GM23338 (cell line): ENCODE results near the gene RNLS. TPM values are rescaled to one million over a fixed set of nuclear protein-coding genes. Genes with fewer than 3 reads are reported as not detected.

Experiments used
- ATAC-seq: fragments of 200-7000 bp; cut with Tn5 transposase; 3 replicates; pipeline ENCODE4 v1.9.1; 2020
- DNase-seq: peaks from one replicate; pipeline ENCODE4 v3.0.0-alpha.2; 2015; ENCODE audit warnings: low spot score
- H2AFZ ChIP-seq: fragments of 200-600 bp; sonication (generic); 2 replicates; pipeline ENCODE4 v1.8.0; 2016; ENCODE audit warnings: antibody characterized with exemption, mild to moderate bottlenecking, moderate library complexity
- H3F3A ChIP-seq: fragments of 200-600 bp; sonication (generic); replicated peaks from 2 replicates; pipeline ENCODE4 v1.8.0; 2017; ENCODE audit warnings: antibody characterized with exemption, mixed run types, low read depth
- H3K27ac ChIP-seq: fragments of 200-600 bp; sonication (generic); 2 replicates; pipeline ENCODE4 v1.6.1; 2016; ENCODE audit warnings: low read depth
- H3K27me3 ChIP-seq: fragments of 200-600 bp; sonication (generic); 2 replicates; pipeline ENCODE4 v1.8.0; 2016; ENCODE audit warnings: mild to moderate bottlenecking, mixed run types, moderate library complexity; ENCODE audit not compliant: insufficient read depth
- H3K36me3 ChIP-seq: fragments of 200-600 bp; sonication (generic); 2 replicates; pipeline ENCODE4 v1.8.0; 2016; ENCODE audit warnings: mild to moderate bottlenecking; ENCODE audit not compliant: insufficient read depth
- H3K4me1 ChIP-seq: fragments of 200-600 bp; sonication (generic); 2 replicates; pipeline ENCODE4 v1.8.0; 2016; ENCODE audit warnings: mild to moderate bottlenecking, moderate library complexity; ENCODE audit not compliant: insufficient read depth
- H3K4me2 ChIP-seq: fragments of 200-600 bp; sonication (generic); 2 replicates; pipeline ENCODE4 v1.7.1; 2017; ENCODE audit warnings: mixed run types
- H3K4me3 ChIP-seq: fragments of 200-600 bp; sonication (generic); 2 replicates; pipeline ENCODE4 v1.6.1; 2016; ENCODE audit warnings: mixed run types
- H3K79me2 ChIP-seq: fragments of 200-600 bp; sonication (generic); replicated peaks from 2 replicates; pipeline ENCODE4 v1.8.0; 2017; ENCODE audit warnings: mild to moderate bottlenecking; ENCODE audit not compliant: insufficient read depth
- H3K9me2 ChIP-seq: fragments of 200-600 bp; sonication (generic); 2 replicates; pipeline ENCODE4 v1.8.0; 2017; ENCODE audit not compliant: insufficient read depth
- H4K20me1 ChIP-seq: fragments of 200-600 bp; sonication (generic); replicated peaks from 2 replicates; pipeline ENCODE4 v1.8.0; 2017; ENCODE audit warnings: mild to moderate bottlenecking; ENCODE audit not compliant: insufficient read depth
- H3K27ac Mint-ChIP-seq: 2 replicates; pipeline ENCODE4 v1.8.0; 2020; ENCODE audit warnings: inconsistent platforms, mild to moderate bottlenecking, moderate library complexity, mixed read lengths
- H3K27me3 Mint-ChIP-seq: 3 replicates; pipeline ENCODE4 v1.8.0; 2022; ENCODE audit warnings: low read depth, mild to moderate bottlenecking, moderate library complexity, mixed read lengths, inconsistent platforms; ENCODE audit not compliant: insufficient read depth, poor library complexity
- H3K36me3 Mint-ChIP-seq: 3 replicates; pipeline ENCODE4 v1.8.0; 2021; ENCODE audit warnings: low read depth, mild to moderate bottlenecking, inconsistent platforms, moderate library complexity, mixed read lengths
- H3K4me1 Mint-ChIP-seq: 3 replicates; pipeline ENCODE4 v1.8.0; 2020; ENCODE audit warnings: mild to moderate bottlenecking, inconsistent platforms, mixed read lengths
- H3K4me3 Mint-ChIP-seq: 3 replicates; pipeline ENCODE4 v1.8.0; 2021; ENCODE audit warnings: moderate library complexity, mild to moderate bottlenecking, inconsistent platforms, mixed read lengths
- H3K9me3 Mint-ChIP-seq: 3 replicates; pipeline ENCODE4 v1.8.0; 2020; ENCODE audit warnings: moderate library complexity, mild to moderate bottlenecking, inconsistent platforms, mixed read lengths
- CREB1 ChIP-seq: fragments of 250-450 bp; sonication (Bioruptor Pico); IDR thresholded peaks from 2 replicates; pipeline ENCODE4 v1.5.0; 2020; ENCODE audit warnings: low read depth, mild to moderate bottlenecking, moderate library complexity
- CTCF ChIP-seq, 2 experiments: fragments of 200-600 bp in 1 of 2; sonication (generic) in 1 of 2; conservative IDR thresholded peaks; 2 replicates each; pipeline versions ENCODE4 v1.5.1 to v1.6.1; 2016 to 2017; ENCODE audit warnings: antibody characterized with exemption in 2 of 2, low read depth in 2 of 2, mild to moderate bottlenecking in 2 of 2, moderate library complexity in 1 of 2
- ETS1 ChIP-seq: IDR thresholded peaks from 2 replicates; pipeline ENCODE4 v1.6.1; 2016; ENCODE audit warnings: antibody characterized with exemption
- EZH2 ChIP-seq: fragments of 200-600 bp; sonication (generic); IDR thresholded peaks from one replicate; pipeline ENCODE4 v1.8.0; 2017; ENCODE audit warnings: antibody characterized with exemption, mild to moderate bottlenecking, low read depth; ENCODE audit not compliant: unreplicated experiment
- EZH2phosphoT487 ChIP-seq: fragments of 200-600 bp; sonication (generic); IDR thresholded peaks from one replicate; pipeline ENCODE4 v1.8.1; 2018; ENCODE audit warnings: antibody characterized with exemption; ENCODE audit not compliant: unreplicated experiment
- JUNB ChIP-seq: IDR thresholded peaks from one replicate; pipeline ENCODE4 v1.6.1; 2016; ENCODE audit warnings: antibody characterized with exemption; ENCODE audit not compliant: unreplicated experiment
- NANOG ChIP-seq: IDR thresholded peaks from 2 replicates; pipeline ENCODE4 v1.6.1; 2016; ENCODE audit warnings: antibody characterized with exemption, borderline replicate concordance
- POLR2AphosphoS5 ChIP-seq: IDR thresholded peaks from 2 replicates; pipeline ENCODE4 v1.6.1; 2016; ENCODE audit warnings: antibody characterized with exemption, low read depth
- REST ChIP-seq: IDR thresholded peaks from one replicate; pipeline ENCODE4 v1.6.1; 2018; ENCODE audit warnings: antibody characterized with exemption; ENCODE audit not compliant: unreplicated experiment
- STAT1 ChIP-seq: IDR thresholded peaks from one replicate; pipeline ENCODE4 v1.6.1; 2016; ENCODE audit warnings: antibody characterized with exemption; ENCODE audit not compliant: unreplicated experiment
- ZNF114 ChIP-seq: fragments of 250-450 bp; sonication (Bioruptor Pico); IDR thresholded peaks from 2 replicates; pipeline ENCODE4 v1.5.0; 2020; ENCODE audit warnings: mild to moderate bottlenecking, moderate library complexity
- ZNF331 ChIP-seq: fragments of 250-450 bp; sonication (Bioruptor Pico); IDR thresholded peaks from 2 replicates; pipeline ENCODE4 v1.5.0; 2020; ENCODE audit warnings: low read depth, mild to moderate bottlenecking, moderate library complexity
- ZNF462 ChIP-seq: fragments of 250-450 bp; sonication (Bioruptor Pico); IDR thresholded peaks from 2 replicates; pipeline ENCODE4 v1.5.0; 2020; ENCODE audit warnings: mild to moderate bottlenecking, moderate library complexity
- polyA plus RNA-seq: library from polyadenylated mRNA; unstranded; fragments of >200 nt; fragmentation: Nextera tagmentation; extraction: Ambion mirVana; gene quantifications from 2 replicates; pipeline ENCODE4 v1.2.1, GENCODE V29; 2016
- total RNA-seq: library from RNA; depleted of rRNA; stranded (reverse); fragments of >200 nt; shearing (Covaris generic); gene quantifications from 2 replicates; pipeline ENCODE4 v1.2.3, GENCODE V29; 2014

The RNLS gene
- total and polyA plus RNA-seq, 2 experiments from 2014 or later = 8.8 to 15.2 TPM

GRCh38 chr10:88270061-88270808 is 312.9 kb downstream of the RNLS start:
- H3K4me1 Mint-ChIP-seq = no peaks in the 10 kb centered on the region
- Histone ChIP-seq H3K27ac (no peak overlapping the region), H3K4me2 (no peak overlapping the region), H3K9me2 (no peaks in the 10 kb centered on the region), H3K4me3 (no peak overlapping the region), H3K36me3 (no peaks in the 10 kb centered on the region), H4K20me1 (no peaks in the 10 kb centered on the region), H3K4me1 (no peaks in the 10 kb centered on the region), H3K27me3 (no peaks in the 10 kb centered on the region), H3K79me2 (no peaks in the 10 kb centered on the region), H2AFZ (no peak overlapping the region), H3F3A (no peaks in the 10 kb centered on the region)
- H3K36me3 Mint-ChIP-seq = no peaks in the 10 kb centered on the region
- ATAC-seq (no peak), DNase-seq (no peak)
- H3K9me3 Mint-ChIP-seq = no peaks in the 10 kb centered on the region
- no peak overlapping the region for H3K4me3 Mint-ChIP-seq
- no peaks in the 10 kb centered on the region for H3K27me3 Mint-ChIP-seq
- H3K27ac Mint-ChIP-seq = no peak overlapping the region
- TF ChIP-seq ZNF114 (CRISPR knock-in tag) = no peak
- TF ChIP-seq JUNB = no peak
- no peak for TF ChIP-seq EZH2
- no peak for TF ChIP-seq CTCF (conservative IDR thresholded peaks at IDR 0.05; ENCODE audit: low read depth in 2 of 2)
- TF ChIP-seq POLR2AphosphoS5 = no peak
- no peak for TF ChIP-seq ETS1
- TF ChIP-seq EZH2phosphoT487 = no peak
- TF ChIP-seq CREB1 = no peak
- no peak for TF ChIP-seq STAT1
- TF ChIP-seq ZNF462 (CRISPR knock-in tag) = no peak
- no peak for TF ChIP-seq ZNF331 (CRISPR knock-in tag)
- no peak for TF ChIP-seq REST
- TF ChIP-seq NANOG = no peak
